ENCODE results near the gene KCTD20. TPM values are rescaled to one million over a fixed set of nuclear protein-coding genes. Genes with fewer than 3 reads are reported as not detected.

KCTD20 gene
- total and polyA plus RNA-seq, 9 of the 15 experiments (the other 6 are each of a cell fraction or from before 2014, with no cell fraction given): 28.9 to 160 (median 70.6) TPM

DNA sequence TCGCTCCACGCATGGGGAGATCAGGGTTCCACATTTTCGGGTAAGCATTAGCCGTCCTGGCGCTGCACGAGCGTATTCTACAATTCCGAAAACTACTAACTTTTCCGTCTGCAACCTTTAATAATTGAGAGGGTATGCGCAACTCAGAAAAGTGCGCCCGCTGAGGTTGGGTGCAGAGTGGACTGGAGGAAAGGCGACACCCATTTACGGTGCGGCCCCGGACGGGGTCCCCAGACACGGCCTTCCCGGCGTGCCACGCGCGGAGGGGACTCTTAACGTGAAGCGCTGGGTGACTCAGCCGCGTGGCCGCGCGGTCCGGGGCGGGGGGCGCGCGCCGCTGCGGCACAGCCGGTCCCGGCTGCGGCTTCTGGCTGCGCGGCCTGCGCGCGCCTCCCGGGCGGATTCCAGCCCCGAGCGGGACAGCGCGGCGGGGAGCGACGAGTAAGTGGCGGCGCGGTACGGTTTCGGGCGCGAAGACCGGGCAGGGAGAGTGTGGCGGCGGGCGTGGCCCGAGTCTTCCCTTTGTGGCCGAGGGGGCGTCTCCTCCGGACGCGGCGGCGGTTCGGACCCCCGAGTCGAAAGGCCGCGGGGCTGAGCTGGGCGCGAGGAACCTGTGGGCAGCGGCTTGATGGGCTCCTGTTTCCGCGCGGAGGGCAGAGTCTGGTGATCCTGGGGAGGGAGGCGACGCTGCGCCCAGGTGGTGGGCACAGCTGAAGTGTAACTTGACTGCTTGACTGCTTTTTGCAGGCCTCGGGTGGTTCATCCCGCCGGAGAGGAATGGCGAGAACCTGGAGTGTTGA lies at the start of gene KCTD20, which contains the start of gene PXT1 (continued):
- TF ChIP-seq DIDO1 (tag; IDR thresholded peaks at IDR 0.05; ENCODE audit: low read depth): no peak
- TF ChIP-seq YY1 (IDR thresholded peaks at IDR 0.05; ENCODE audit: borderline replicate concordance in 1 of 3, control insufficient read depth in 1 of 3, extremely low read depth in 1 of 3, insufficient read depth in 3 of 3, insufficient read length in 1 of 3, insufficient replicate concordance in 2 of 3, low read depth in 1 of 3, low read length in 2 of 3): peak in 2 of 3 experiments; percentile 89 to 93
- TF ChIP-seq MCM5 (IDR thresholded peaks at IDR 0.05; ENCODE audit: low read depth): no peak
- no peak for TF ChIP-seq HDAC6 (IDR thresholded peaks at IDR 0.05; ENCODE audit: low read depth, low read length)
- peak; percentile 86 for TF ChIP-seq TARDBP (IDR thresholded peaks at IDR 0.05)
- peak; percentile 93 for TF ChIP-seq POLR2B (IDR thresholded peaks at IDR 0.05; ENCODE audit: low read depth, partially characterized antibody)
- no peak for TF ChIP-seq ZNF445 (CRISPR knock-in tag; IDR thresholded peaks at IDR 0.05; ENCODE audit: low read depth)
- TF ChIP-seq, protein P1, sequence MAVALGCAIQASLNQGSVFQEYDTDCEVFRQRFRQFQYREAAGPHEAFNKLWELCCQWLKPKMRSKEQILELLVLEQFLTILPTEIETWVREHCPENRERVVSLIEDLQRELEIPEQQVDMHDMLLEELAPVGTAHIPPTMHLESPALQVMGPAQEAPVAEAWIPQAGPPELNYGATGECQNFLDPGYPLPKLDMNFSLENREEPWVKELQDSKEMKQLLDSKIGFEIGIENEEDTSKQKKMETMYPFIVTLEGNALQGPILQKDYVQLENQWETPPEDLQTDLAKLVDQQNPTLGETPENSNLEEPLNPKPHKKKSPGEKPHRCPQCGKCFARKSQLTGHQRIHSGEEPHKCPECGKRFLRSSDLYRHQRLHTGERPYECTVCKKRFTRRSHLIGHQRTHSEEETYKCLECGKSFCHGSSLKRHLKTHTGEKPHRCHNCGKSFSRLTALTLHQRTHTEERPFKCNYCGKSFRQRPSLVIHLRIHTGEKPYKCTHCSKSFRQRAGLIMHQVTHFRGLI (CRISPR knock-in tag; IDR thresholded peaks at IDR 0.05): no peak; the same call in 1 of the 2 replicates
- TF ChIP-seq ELF1 (tag; IDR thresholded peaks at IDR 0.05): 0 out of 2 replicates have a peak, but pooled peaks have one; percentile 38
- peak; percentile 47 for TF ChIP-seq FOS (IDR thresholded peaks at IDR 0.05; ENCODE audit: extremely low read depth, insufficient read length)
- peak; percentile 40; the same call in 1 of the 2 replicates for TF ChIP-seq HDAC8 (tag; IDR thresholded peaks at IDR 0.05)
- no peak for TF ChIP-seq ZFP36 (IDR thresholded peaks at IDR 0.05; ENCODE audit: low read depth, low read length, partially characterized antibody)
- peak; percentile 76; the same call in 1 of the 2 replicates for TF ChIP-seq GTF2F1 (IDR thresholded peaks at IDR 0.05; ENCODE audit: low read depth, low read length)
- TF ChIP-seq, protein P2, sequence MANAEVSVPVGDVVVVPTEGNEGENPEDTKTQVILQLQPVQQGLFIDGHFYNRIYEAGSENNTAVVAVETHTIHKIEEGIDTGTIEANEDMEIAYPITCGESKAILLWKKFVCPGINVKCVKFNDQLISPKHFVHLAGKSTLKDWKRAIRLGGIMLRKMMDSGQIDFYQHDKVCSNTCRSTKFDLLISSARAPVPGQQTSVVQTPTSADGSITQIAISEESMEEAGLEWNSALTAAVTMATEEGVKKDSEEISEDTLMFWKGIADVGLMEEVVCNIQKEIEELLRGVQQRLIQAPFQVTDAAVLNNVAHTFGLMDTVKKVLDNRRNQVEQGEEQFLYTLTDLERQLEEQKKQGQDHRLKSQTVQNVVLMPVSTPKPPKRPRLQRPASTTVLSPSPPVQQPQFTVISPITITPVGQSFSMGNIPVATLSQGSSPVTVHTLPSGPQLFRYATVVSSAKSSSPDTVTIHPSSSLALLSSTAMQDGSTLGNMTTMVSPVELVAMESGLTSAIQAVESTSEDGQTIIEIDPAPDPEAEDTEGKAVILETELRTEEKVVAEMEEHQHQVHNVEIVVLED (CRISPR knock-in tag; IDR thresholded peaks at IDR 0.05): peak; percentile 75
- peak; percentile 89 for TF ChIP-seq SAFB (IDR thresholded peaks at IDR 0.05; ENCODE audit: borderline replicate concordance, low read depth, low read length)
- TF ChIP-seq, protein P3, sequence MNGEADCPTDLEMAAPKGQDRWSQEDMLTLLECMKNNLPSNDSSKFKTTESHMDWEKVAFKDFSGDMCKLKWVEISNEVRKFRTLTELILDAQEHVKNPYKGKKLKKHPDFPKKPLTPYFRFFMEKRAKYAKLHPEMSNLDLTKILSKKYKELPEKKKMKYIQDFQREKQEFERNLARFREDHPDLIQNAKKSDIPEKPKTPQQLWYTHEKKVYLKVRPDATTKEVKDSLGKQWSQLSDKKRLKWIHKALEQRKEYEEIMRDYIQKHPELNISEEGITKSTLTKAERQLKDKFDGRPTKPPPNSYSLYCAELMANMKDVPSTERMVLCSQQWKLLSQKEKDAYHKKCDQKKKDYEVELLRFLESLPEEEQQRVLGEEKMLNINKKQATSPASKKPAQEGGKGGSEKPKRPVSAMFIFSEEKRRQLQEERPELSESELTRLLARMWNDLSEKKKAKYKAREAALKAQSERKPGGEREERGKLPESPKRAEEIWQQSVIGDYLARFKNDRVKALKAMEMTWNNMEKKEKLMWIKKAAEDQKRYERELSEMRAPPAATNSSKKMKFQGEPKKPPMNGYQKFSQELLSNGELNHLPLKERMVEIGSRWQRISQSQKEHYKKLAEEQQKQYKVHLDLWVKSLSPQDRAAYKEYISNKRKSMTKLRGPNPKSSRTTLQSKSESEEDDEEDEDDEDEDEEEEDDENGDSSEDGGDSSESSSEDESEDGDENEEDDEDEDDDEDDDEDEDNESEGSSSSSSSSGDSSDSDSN (IDR thresholded peaks at IDR 0.05; ENCODE audit: borderline replicate concordance in 1 of 2, low read depth in 2 of 2, low read length in 2 of 2): peak; percentile 75 to 85; a peak in 2 of 4 replicates
- TF ChIP-seq, protein P4, sequence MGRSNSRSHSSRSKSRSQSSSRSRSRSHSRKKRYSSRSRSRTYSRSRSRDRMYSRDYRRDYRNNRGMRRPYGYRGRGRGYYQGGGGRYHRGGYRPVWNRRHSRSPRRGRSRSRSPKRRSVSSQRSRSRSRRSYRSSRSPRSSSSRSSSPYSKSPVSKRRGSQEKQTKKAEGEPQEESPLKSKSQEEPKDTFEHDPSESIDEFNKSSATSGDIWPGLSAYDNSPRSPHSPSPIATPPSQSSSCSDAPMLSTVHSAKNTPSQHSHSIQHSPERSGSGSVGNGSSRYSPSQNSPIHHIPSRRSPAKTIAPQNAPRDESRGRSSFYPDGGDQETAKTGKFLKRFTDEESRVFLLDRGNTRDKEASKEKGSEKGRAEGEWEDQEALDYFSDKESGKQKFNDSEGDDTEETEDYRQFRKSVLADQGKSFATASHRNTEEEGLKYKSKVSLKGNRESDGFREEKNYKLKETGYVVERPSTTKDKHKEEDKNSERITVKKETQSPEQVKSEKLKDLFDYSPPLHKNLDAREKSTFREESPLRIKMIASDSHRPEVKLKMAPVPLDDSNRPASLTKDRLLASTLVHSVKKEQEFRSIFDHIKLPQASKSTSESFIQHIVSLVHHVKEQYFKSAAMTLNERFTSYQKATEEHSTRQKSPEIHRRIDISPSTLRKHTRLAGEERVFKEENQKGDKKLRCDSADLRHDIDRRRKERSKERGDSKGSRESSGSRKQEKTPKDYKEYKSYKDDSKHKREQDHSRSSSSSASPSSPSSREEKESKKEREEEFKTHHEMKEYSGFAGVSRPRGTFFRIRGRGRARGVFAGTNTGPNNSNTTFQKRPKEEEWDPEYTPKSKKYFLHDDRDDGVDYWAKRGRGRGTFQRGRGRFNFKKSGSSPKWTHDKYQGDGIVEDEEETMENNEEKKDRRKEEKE (IDR thresholded peaks at IDR 0.05; ENCODE audit: borderline replicate concordance in 1 of 2, control insufficient read depth in 1 of 2, low read depth in 2 of 2, low read length in 1 of 2): peak in 1 of 2 experiments; percentile 91; a peak in 2 of 4 replicates
